ENCODE measurements around the gene TNS4. TPM values are rescaled to one million over a fixed set of nuclear protein-coding genes. Genes with fewer than 3 reads are reported as not detected.

The TNS4 gene
- total RNA-seq, 1 donor from 2014 or later: not detected

DNA sequence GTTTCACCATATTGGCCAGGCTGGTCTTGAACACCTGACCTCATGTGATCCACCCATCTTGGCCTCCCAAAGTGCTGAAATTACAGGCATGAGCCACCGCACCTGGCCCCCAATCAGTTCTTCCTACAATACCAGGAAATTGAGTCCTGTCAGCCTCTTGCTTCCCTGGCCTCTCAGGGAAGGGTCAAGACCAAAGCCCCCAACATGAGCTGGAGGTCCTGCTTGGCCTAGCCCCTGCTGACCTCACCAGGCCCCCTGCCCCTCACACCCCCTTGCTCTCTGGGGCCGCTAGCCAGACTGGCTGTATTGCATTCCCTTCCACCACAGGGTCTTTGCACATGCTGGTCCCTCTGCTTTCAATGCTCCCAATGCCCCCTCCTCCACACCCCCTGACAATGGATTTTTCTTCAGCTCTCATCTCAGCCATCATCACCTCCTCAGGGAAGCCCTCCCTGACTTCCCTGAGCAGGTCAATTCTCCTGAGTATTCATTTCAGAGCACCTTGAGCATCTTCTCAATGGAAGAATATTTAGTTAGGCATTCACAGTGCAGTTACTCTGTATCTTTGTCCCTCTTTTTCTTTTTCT, 34.0 kb downstream of the TNS4 start:
- no peaks in the 10 kb centered on the region for H3K36me3 Mint-ChIP-seq (ENCODE audit: low read depth)
- TF ChIP-seq, protein P1, sequence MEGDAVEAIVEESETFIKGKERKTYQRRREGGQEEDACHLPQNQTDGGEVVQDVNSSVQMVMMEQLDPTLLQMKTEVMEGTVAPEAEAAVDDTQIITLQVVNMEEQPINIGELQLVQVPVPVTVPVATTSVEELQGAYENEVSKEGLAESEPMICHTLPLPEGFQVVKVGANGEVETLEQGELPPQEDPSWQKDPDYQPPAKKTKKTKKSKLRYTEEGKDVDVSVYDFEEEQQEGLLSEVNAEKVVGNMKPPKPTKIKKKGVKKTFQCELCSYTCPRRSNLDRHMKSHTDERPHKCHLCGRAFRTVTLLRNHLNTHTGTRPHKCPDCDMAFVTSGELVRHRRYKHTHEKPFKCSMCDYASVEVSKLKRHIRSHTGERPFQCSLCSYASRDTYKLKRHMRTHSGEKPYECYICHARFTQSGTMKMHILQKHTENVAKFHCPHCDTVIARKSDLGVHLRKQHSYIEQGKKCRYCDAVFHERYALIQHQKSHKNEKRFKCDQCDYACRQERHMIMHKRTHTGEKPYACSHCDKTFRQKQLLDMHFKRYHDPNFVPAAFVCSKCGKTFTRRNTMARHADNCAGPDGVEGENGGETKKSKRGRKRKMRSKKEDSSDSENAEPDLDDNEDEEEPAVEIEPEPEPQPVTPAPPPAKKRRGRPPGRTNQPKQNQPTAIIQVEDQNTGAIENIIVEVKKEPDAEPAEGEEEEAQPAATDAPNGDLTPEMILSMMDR (conservative IDR thresholded peaks at IDR 0.05): no peak
- no peak for DNase-seq (ENCODE audit: low read depth, low spot score)
- peaks cover 1% of the 10 kb centered on the region for H3K9me3 Mint-ChIP-seq
- no peaks in the 10 kb centered on the region for H3K27me3 Mint-ChIP-seq (ENCODE audit: low read depth)
- no peak overlapping the region for H3K27ac Mint-ChIP-seq (ENCODE audit: unreplicated experiment)
- H3K4me3 Mint-ChIP-seq: no peak overlapping the region
- H3K4me1 Mint-ChIP-seq: peaks cover 23% of the 10 kb centered on the region

DNA sequence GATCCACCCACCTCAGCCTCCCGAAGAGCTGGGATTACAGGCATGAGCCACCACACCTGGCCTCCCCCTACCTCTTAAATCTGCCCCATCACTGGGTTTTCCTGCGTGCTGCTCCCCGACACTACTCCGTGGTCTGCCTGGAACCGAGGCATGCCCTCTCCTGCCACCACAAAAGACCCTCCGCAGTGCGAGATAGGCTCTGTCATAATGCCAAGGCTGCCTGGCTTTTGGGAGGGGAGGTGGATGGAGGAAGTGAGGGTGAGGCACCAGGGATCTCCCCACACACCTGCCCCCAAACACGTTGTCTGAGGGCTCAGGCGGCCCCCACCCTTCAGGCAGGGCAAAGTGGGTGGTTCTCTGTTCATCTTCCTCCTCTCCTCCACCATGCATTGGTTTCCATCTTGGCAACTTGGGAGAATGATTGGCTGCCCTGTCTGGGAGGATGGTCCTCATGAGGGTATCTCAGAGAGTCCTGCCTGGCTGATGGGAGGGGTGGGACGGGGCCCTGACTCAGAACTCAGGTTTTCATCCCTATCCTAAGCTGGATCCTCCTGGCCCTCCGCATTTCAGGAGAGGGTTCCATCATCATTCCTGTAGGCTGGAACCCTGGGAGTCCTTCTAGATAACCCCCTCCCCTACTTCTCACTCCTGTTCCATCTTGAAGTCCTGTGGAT, 35.0 kb downstream of the TNS4 start:
- Mint-ChIP-seq H3K4me3 (no peak overlapping the region), H3K27me3 (ENCODE audit: low read depth) (no peaks in the 10 kb centered on the region), H3K36me3 (ENCODE audit: low read depth) (no peaks in the 10 kb centered on the region), H3K4me1 (peaks cover 31% of the 10 kb centered on the region), H3K9me3 (no peaks in the 10 kb centered on the region), H3K27ac (ENCODE audit: unreplicated experiment) (no peak overlapping the region)
- TF ChIP-seq, protein P1 (conservative IDR thresholded peaks at IDR 0.05): no peak
- no peak for DNase-seq (ENCODE audit: low read depth, low spot score)

DNA sequence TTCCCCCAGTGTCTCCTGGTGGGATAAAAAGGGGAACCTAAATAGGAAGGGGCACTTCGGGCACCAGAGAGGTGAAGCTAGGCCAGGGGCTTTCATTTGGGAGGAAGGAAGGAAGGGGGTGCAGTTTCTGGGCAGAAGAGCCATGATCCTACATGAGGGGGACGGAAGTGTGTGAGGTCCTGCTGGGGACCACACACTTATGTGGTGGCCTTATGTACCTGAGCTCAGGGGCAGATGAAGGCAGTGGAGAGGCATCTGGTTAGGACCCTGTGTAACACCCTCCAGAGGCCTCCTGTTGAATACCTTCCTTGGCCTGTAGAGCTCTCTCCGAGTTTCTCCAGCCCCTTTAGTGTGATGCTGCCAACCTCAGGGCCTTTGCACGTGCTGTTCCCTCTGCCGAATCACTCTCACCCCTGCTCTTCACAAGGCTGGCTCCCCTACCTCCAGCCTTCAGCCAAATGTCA, 37.0 kb downstream of the TNS4 start:
- no peak for DNase-seq (ENCODE audit: low read depth, low spot score)
- TF ChIP-seq, protein P1 (conservative IDR thresholded peaks at IDR 0.05): no peak
- H3K4me3 Mint-ChIP-seq: peak overlapping the region; percentile 22
- H3K27me3 Mint-ChIP-seq (ENCODE audit: low read depth): no peaks in the 10 kb centered on the region
- no peaks in the 10 kb centered on the region for H3K9me3 Mint-ChIP-seq
- peaks cover 32% of the 10 kb centered on the region for H3K4me1 Mint-ChIP-seq
- no peaks in the 10 kb centered on the region for H3K36me3 Mint-ChIP-seq (ENCODE audit: low read depth)
- H3K27ac Mint-ChIP-seq (ENCODE audit: unreplicated experiment): peak overlapping the region; percentile 28

DNA sequence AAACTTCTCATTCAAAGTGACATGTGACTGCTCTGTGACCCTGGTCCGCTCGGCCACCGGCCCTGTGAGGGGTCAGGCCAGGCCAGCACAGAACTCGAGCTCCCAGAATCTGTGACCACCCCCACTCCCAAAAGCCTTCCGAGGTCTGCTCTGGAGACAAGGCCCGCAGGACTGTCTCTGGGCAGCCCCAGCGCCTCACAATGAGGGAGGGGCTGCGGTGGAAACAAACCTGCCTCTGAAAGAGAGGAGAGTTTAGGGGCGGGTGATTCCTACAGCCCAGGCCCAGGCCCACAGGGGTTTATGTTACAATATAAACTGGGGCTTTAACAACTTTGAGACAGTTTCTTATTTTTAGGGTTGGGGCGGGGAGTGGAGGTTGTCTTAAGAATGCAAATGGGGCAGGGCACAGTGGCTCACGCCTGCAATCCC, 38.3 kb downstream of the TNS4 start:
- peak overlapping the region; percentile 57 for H3K27ac Mint-ChIP-seq (ENCODE audit: unreplicated experiment)
- H3K4me1 Mint-ChIP-seq: peaks cover 41% of the 10 kb centered on the region
- no peak for DNase-seq (ENCODE audit: low read depth, low spot score)
- no peaks in the 10 kb centered on the region for H3K27me3 Mint-ChIP-seq (ENCODE audit: low read depth)
- H3K9me3 Mint-ChIP-seq: no peaks in the 10 kb centered on the region
- H3K4me3 Mint-ChIP-seq: no peak overlapping the region
- no peaks in the 10 kb centered on the region for H3K36me3 Mint-ChIP-seq (ENCODE audit: low read depth)
- TF ChIP-seq, protein P1 (conservative IDR thresholded peaks at IDR 0.05): no peak

DNA sequence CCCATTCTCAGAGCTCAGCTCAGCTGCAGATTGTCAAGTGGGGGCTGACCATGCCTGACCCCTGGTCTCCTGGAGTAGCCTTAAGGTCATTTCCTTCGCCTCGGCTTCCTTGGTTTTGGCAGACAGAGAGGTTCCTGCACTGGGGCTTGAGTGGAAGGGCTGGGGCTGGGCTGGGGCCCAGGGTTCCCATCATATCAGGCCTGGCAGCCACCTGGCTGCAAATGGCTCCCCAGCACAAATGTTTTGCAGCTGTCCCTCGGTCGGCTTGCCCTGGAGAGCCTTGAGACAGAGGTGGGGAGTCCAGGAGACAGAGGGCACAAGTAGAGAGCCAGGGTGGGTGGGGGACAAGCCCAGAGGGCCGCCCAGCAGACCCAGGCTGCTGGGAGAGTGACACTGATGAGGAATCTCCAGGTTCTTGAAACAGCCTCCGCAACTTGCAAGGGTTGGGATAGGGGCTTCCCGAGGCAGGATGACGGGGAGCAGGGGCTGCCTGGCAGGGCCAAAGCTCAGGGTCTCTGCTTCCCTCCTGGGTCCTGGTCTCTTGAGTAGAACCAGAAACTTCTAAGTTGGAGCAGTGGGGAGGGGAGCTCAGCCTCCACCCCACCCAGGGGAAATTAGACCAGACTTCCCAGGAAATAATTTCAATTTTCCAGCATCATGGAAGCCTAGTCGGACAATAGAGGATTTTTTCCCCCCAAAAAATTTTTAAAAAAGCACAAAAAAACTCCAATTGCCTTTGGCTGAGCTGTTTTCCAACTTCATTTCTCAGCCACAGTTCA, 38.9 kb downstream of the TNS4 start:
- no peak for DNase-seq (ENCODE audit: low read depth, low spot score)
- Mint-ChIP-seq H3K9me3 (no peaks in the 10 kb centered on the region), H3K4me3 (no peak overlapping the region), H3K27ac (ENCODE audit: unreplicated experiment) (peak overlapping the region; percentile 35), H3K36me3 (ENCODE audit: low read depth) (no peaks in the 10 kb centered on the region), H3K27me3 (ENCODE audit: low read depth) (no peaks in the 10 kb centered on the region), H3K4me1 (peaks cover 41% of the 10 kb centered on the region)
- TF ChIP-seq, protein P1 (conservative IDR thresholded peaks at IDR 0.05): no peak
